ENCODE measurements around the gene NUAK1.

DNA sequence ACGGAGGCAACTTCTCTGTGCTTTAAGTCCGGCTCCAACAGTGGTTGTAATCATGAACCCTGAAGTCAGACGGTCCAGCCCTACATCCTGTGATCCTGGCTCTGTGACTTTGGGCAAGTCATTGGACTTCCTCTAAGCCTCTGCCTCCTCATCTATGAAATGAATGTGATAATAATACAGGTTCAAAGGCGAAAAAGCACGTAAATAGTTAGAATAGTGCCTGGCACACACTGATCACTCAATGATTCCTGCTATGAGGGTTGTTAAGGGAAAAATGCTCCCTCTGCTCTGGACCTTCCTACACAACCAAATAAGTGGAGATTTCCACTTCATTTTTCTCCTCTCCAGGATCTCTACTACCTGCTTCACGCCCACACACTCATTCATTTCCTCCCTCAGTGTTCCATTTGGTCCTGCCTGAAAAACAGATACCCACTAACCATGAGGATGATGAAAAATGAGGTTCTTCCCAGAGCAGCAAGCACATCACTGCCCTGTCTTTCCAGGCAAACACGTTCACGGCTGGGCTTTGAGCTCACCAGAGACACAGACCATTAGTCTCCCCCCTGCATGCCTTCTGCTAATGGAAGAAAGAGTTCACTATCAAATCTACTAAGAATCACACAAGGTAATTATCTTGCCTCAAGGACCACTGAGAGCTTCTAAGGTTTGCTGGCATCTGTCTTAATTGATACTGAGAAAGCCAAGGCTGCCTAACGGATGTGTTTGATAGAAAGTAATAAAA lies 13.2 kb downstream of the NUAK1 start:
- TF ChIP-seq TOX (CRISPR knock-in tag; IDR thresholded peaks at IDR 0.05; ENCODE audit: borderline replicate concordance) (no peak), ZNF70 (CRISPR knock-in tag; IDR thresholded peaks at IDR 0.05) (no peak), ZNF565 (CRISPR knock-in tag; conservative IDR thresholded peaks at IDR 0.05; ENCODE audit: low read depth) (no peak), GLIS3 (CRISPR knock-in tag; IDR thresholded peaks at IDR 0.05) (no peak), ZFP30 (CRISPR knock-in tag; IDR thresholded peaks at IDR 0.05) (no peak), RARB (CRISPR knock-in tag; IDR thresholded peaks at IDR 0.05) (no peak), ARNTL (CRISPR knock-in tag; IDR thresholded peaks at IDR 0.05; ENCODE audit: borderline replicate concordance, low read depth) (no peak)
- TF ChIP-seq, protein P1, sequence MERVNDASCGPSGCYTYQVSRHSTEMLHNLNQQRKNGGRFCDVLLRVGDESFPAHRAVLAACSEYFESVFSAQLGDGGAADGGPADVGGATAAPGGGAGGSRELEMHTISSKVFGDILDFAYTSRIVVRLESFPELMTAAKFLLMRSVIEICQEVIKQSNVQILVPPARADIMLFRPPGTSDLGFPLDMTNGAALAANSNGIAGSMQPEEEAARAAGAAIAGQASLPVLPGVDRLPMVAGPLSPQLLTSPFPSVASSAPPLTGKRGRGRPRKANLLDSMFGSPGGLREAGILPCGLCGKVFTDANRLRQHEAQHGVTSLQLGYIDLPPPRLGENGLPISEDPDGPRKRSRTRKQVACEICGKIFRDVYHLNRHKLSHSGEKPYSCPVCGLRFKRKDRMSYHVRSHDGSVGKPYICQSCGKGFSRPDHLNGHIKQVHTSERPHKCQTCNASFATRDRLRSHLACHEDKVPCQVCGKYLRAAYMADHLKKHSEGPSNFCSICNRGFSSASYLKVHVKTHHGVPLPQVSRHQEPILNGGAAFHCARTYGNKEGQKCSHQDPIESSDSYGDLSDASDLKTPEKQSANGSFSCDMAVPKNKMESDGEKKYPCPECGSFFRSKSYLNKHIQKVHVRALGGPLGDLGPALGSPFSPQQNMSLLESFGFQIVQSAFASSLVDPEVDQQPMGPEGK (CRISPR knock-in tag; IDR thresholded peaks at IDR 0.05; ENCODE audit: borderline replicate concordance), result no peak
- TF ChIP-seq, protein P2, sequence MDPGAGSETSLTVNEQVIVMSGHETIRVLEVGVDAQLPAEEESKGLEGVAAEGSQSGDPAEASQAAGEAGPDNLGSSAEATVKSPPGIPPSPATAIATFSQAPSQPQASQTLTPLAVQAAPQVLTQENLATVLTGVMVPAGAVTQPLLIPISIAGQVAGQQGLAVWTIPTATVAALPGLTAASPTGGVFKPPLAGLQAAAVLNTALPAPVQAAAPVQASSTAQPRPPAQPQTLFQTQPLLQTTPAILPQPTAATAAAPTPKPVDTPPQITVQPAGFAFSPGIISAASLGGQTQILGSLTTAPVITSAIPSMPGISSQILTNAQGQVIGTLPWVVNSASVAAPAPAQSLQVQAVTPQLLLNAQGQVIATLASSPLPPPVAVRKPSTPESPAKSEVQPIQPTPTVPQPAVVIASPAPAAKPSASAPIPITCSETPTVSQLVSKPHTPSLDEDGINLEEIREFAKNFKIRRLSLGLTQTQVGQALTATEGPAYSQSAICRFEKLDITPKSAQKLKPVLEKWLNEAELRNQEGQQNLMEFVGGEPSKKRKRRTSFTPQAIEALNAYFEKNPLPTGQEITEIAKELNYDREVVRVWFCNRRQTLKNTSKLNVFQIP (CRISPR knock-in tag; IDR thresholded peaks at IDR 0.05; ENCODE audit: borderline replicate concordance, low read depth), result no peak

Measured in SK-N-SH treated with all-trans-retinoic acid at 6 μM for 48 hours (cell line).